EL (cell line): ENCODE results near the gene SMC1B.

Experiments used
- DNase-seq: peaks from one replicate; pipeline ENCODE4 v3.0.0-alpha.2; 2016

Gene SMC1B

GRCh38 chr22:45318558-45319323 is 94.7 kb downstream of the SMC1B start:
- no peak for DNase-seq

GRCh38 chr22:45318168-45318557 is 95.2 kb downstream of the SMC1B start:
- peak; percentile 86 for DNase-seq

- DNase-seq, result peak; percentile 20
Measured at GRCh38 chr22:45317551-45318167, 95.7 kb downstream of the SMC1B start.

- DNase-seq, result no peak
Measured at GRCh38 chr22:45316796-45317526, 96.4 kb downstream of the SMC1B start.

- DNase-seq, result no peak
Measured at GRCh38 chr22:45314786-45315185, 98.6 kb downstream of the SMC1B start.

GRCh38 chr22:45314054-45314721 is 99.2 kb downstream of the SMC1B start:
- no peak for DNase-seq

- no peak for DNase-seq
Measured at GRCh38 chr22:45312856-45313255, 100.5 kb downstream of the SMC1B start.

- DNase-seq, result no peak
Measured at GRCh38 chr22:45312415-45312814, 101.0 kb downstream of the SMC1B start.

- no peak for DNase-seq
Measured at GRCh38 chr22:45310977-45311531, 102.3 kb downstream of the SMC1B start.

GRCh38 chr22:45310331-45310976 is 102.9 kb downstream of the SMC1B start:
- DNase-seq, result no peak

GRCh38 chr22:45309422-45310227 is 103.8 kb downstream of the SMC1B start, which contains the start of gene FAM118A:
FAM118A (plus strand) TSS chr22:45309934; CDS start chr22:45322380, 12,446 bp downstream.
- peak; percentile 91 for DNase-seq

GRCh38 chr22:45308957-45309421 is 104.4 kb downstream of the SMC1B start:
- no peak for DNase-seq

- DNase-seq, result no peak
Measured at GRCh38 chr22:45308391-45308956, 104.9 kb downstream of the SMC1B start.

GRCh38 chr22:45306139-45306538 is 107.3 kb downstream of the SMC1B start:
- DNase-seq, result no peak

- no peak for DNase-seq
Measured at GRCh38 chr22:45305456-45306075, 107.8 kb downstream of the SMC1B start.

- DNase-seq, result no peak
Measured at GRCh38 chr22:45304971-45305370, 108.4 kb downstream of the SMC1B start.

GRCh38 chr22:45303181-45303580 is 110.2 kb downstream of the SMC1B start:
- no peak for DNase-seq

- no peak for DNase-seq
Measured at GRCh38 chr22:45302751-45303150, 110.6 kb downstream of the SMC1B start.

- DNase-seq, result no peak
Measured at GRCh38 chr22:45298934-45299505, 114.4 kb downstream of the SMC1B start.
